ENCODE results near the gene SPRY2. TPM values are rescaled to one million over a fixed set of nuclear protein-coding genes. Genes with fewer than 3 reads are reported as not detected.

Gene SPRY2
- total RNA-seq, 1 donor from 2014 or later, result 57.7 TPM

GRCh38 chr13:80386002-80386401, 45.1 kb upstream of the SPRY2 start:
- H3K36me3 Mint-ChIP-seq, result peaks cover 1% of the 10 kb centered on the region
- DNase-seq (ENCODE audit: low spot score in 2 of 2, unreplicated experiment in 2 of 2), result no peak
- H3K27ac Mint-ChIP-seq, result no peak overlapping the region
- no peak for TF ChIP-seq CTCF (IDR thresholded peaks at IDR 0.05; ENCODE audit: unreplicated experiment)
- H3K9me3 Mint-ChIP-seq, result peaks cover 7% of the 10 kb centered on the region
- H3K27me3 Mint-ChIP-seq (ENCODE audit: low read depth), result no peaks in the 10 kb centered on the region
- H3K4me1 Mint-ChIP-seq, result no peaks in the 10 kb centered on the region
- H3K4me3 Mint-ChIP-seq, result no peak overlapping the region

- Mint-ChIP-seq H3K4me3 (no peak overlapping the region), H3K27me3 (ENCODE audit: low read depth) (no peaks in the 10 kb centered on the region), H3K27ac (no peak overlapping the region), H3K9me3 (no peaks in the 10 kb centered on the region), H3K36me3 (no peaks in the 10 kb centered on the region), H3K4me1 (no peaks in the 10 kb centered on the region)
- no peak for TF ChIP-seq CTCF (IDR thresholded peaks at IDR 0.05; ENCODE audit: unreplicated experiment)
- DNase-seq (ENCODE audit: low spot score in 2 of 2, unreplicated experiment in 2 of 2), result no peak
Observed at GRCh38 chr13:80382576-80382975, 41.6 kb upstream of the SPRY2 start.

GRCh38 chr13:80379245-80379644, 38.3 kb upstream of the SPRY2 start:
- no peak for TF ChIP-seq CTCF (IDR thresholded peaks at IDR 0.05; ENCODE audit: unreplicated experiment)
- Mint-ChIP-seq H3K27ac (no peak overlapping the region), H3K4me3 (no peak overlapping the region), H3K36me3 (no peaks in the 10 kb centered on the region), H3K27me3 (ENCODE audit: low read depth) (no peaks in the 10 kb centered on the region), H3K4me1 (peaks cover 6% of the 10 kb centered on the region), H3K9me3 (no peaks in the 10 kb centered on the region)
- DNase-seq (ENCODE audit: low spot score in 2 of 2, unreplicated experiment in 2 of 2), result no peak

GRCh38 chr13:80376554-80376953, 35.6 kb upstream of the SPRY2 start:
- Mint-ChIP-seq H3K27ac (no peak overlapping the region), H3K4me1 (peaks cover 8% of the 10 kb centered on the region), H3K36me3 (no peaks in the 10 kb centered on the region), H3K9me3 (no peaks in the 10 kb centered on the region), H3K27me3 (ENCODE audit: low read depth) (no peaks in the 10 kb centered on the region), H3K4me3 (no peak overlapping the region)
- no peak for DNase-seq (ENCODE audit: low spot score in 2 of 2, unreplicated experiment in 2 of 2)
- TF ChIP-seq CTCF (IDR thresholded peaks at IDR 0.05; ENCODE audit: unreplicated experiment), result no peak

- Mint-ChIP-seq H3K36me3 (no peaks in the 10 kb centered on the region), H3K4me3 (no peak overlapping the region), H3K27ac (no peak overlapping the region), H3K27me3 (ENCODE audit: low read depth) (no peaks in the 10 kb centered on the region), H3K4me1 (peaks cover 11% of the 10 kb centered on the region), H3K9me3 (no peaks in the 10 kb centered on the region)
- no peak for TF ChIP-seq CTCF (IDR thresholded peaks at IDR 0.05; ENCODE audit: unreplicated experiment)
- no peak for DNase-seq (ENCODE audit: low spot score in 2 of 2, unreplicated experiment in 2 of 2)
Observed at GRCh38 chr13:80374901-80375300, 34.0 kb upstream of the SPRY2 start.

- Mint-ChIP-seq H3K27ac (no peak overlapping the region), H3K4me3 (no peak overlapping the region), H3K9me3 (no peaks in the 10 kb centered on the region), H3K27me3 (ENCODE audit: low read depth) (no peaks in the 10 kb centered on the region), H3K36me3 (no peaks in the 10 kb centered on the region), H3K4me1 (peaks cover 11% of the 10 kb centered on the region)
- DNase-seq (ENCODE audit: low spot score in 2 of 2, unreplicated experiment in 2 of 2), result no peak
- no peak for TF ChIP-seq CTCF (IDR thresholded peaks at IDR 0.05; ENCODE audit: unreplicated experiment)
Observed at GRCh38 chr13:80374444-80374843, 33.5 kb upstream of the SPRY2 start.
